VCaP (cell line): ENCODE measurements around the gene SPPL2A.

Experiments used
- H3K27ac ChIP-seq: fragments of 450-650 bp; 2 replicates; pipeline ENCODE4 v1.5.1; 2017
- CTCF ChIP-seq: fragments of 450-650 bp; conservative IDR thresholded peaks from 2 replicates; pipeline ENCODE4 v1.5.1; 2017; ENCODE audit warnings: mild to moderate bottlenecking, moderate library complexity

Gene SPPL2A

GRCh38 chr15:50665938-50666337, 99.6 kb downstream of the SPPL2A start:
- TF ChIP-seq CTCF: no peak
- H3K27ac ChIP-seq: no peak overlapping the region

GRCh38 chr15:50655555-50655954, 110.0 kb downstream of the SPPL2A start:
- no peak for TF ChIP-seq CTCF
- H3K27ac ChIP-seq: no peak overlapping the region

- TF ChIP-seq CTCF: no peak
- H3K27ac ChIP-seq: no peak overlapping the region
Measured at GRCh38 chr15:50653156-50653743, 112.3 kb downstream of the SPPL2A start.

GRCh38 chr15:50652671-50653070, 112.8 kb downstream of the SPPL2A start:
- H3K27ac ChIP-seq: no peak overlapping the region
- TF ChIP-seq CTCF: no peak
